Non-pigmented ciliary epithelial cell (primary cell): Measurements from ENCODE around the gene JARID2.

Experiments used
- DNase-seq: peaks from one replicate; pipeline ENCODE4 v3.0.0-alpha.2; 2010; ENCODE audit warnings: low read depth

The JARID2 gene

DNA sequence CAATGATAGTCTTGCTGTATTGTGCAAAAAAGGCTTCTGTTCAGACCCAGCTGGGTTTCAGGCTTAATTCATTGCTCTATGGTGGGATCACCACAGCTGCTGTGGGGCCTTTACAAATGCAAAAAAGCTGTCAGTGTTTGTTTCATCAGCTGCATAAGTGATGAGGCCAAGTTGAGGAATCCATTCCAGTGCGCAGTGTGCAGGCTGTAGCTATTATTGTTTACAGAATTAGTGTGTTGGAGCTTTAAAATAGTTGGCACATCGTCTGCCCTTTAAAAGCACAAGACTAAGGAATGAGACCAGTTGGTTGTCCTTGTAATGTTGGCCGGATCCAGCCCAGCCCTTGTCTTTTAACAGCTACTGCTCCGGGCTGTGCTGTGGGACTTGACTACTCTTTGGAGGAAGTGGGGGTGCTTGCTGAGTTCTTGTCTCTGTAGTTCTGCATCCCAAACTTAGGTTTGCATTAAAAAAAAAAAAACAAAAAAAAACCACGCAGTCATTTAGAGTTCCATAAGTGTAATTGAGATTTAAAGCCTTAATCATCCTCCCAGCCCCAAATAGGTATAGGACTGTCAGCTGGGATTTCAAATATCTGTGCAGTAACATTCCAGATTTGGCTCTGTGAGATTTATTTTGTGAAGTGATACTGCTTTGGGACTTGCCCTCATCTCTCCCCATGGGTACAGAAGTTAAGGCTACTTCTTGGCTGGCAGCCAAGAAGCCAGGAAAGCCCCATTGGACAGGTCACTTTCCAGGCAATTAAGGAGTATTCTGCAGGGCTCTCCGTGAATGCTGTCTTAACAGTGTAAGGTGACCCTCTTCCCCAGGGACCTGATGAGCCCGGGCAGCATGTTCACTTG, 19.3 kb downstream of the JARID2 start:
- no peak for DNase-seq

DNA sequence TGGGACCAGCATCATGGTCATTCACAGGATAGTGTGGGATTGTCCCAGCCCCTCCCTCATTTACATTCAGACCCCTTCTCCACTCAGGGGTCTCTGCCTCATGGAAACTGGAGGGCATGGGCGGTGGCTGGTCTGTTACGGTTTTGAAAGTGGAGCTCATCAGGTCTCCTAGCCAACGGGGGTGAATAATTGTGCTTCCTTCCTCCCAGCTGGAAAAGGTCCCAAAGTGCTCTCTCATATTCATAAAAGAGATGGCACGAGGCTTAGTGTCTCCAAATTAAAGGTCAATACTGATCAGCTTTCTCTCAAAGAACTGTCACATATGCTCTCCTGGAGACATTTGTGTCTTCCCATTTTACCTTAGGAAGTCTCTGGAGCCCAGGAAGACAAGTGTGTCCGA, 19.9 kb downstream of the JARID2 start:
- no peak for DNase-seq

DNA sequence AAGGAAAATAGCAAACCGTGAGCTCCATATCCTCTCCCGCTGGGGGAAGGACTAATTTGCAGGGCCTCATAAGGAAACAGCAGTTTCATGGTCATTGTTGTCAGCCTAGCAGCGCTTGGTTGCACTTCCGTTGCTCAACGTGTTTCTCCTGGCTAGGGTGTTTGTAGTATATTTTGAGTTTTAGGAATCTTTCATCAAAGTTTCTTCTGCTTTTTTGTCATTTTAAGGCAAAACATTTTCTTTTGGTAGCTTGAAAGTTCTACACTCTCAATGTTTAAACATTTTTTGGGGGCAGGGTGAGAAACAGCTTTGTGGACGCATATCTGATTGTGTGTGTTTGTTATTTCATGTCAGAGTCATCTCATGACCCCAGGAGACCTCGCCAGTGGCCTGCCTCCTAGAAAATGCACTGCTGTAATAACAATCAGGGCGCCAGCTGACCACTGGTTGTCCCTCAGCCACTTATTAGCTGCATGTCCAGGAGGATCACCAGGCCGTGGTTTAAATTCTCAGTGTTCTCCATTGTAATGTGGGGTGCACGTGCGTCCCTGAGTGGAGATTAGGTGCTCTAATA, 20.6 kb downstream of the JARID2 start:
- no peak for DNase-seq

DNA sequence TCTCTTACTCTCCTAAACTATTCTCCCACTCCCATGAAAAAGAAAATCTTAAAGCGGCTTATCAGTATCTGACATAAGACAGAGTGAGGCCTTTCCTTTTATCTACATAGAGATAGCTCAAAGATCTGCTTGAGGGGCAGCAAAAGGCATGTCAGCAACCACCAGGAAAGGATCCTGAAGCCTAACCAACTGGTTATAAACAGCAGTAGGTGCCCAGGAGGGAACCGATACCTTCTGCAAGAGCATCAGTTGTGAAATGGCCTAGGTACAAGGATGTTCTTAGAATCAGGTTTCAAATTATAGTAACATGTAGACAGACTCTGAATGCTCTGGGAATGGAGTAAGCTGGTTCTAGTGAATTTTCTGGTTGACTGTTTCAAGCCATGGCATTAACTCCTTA, 21.4 kb downstream of the JARID2 start:
- no peak for DNase-seq

DNA sequence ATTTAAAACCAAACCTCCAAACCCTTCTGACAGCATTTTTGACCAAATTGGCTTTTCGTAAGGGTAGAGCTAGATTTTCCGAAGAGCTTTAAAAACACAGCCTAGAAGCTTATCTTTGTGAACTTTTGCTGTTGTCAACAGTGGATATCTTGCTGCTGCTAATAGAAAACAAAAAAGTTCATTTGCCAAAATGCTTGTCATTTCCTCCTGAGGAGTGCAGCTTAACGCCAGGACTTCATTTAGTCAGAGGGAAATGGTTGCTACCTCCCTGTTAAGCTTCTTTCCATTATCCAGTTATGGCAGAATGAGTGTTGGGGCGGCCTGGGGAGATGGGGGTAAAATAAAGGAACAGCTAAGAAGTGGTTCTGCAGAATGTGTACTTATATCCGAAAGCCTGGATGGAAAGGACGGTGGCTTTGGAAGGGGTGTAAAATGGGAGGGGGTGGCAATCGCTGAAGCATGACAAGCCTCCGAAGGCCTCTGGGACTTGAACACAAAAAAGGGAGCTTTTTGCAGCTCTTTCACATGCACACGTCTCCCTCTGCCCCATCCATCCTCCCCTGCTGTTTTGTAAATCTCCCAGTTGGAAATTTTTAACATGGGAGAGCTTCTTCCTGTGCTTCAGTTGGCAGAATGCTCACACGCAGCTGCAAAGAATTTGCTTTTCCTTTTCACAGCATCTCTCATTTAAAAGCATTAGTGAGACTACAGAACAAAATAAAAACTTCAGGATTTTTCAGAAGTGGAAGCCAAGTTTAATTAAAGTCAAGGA, 22.5 kb downstream of the JARID2 start:
- DNase-seq = no peak

DNA sequence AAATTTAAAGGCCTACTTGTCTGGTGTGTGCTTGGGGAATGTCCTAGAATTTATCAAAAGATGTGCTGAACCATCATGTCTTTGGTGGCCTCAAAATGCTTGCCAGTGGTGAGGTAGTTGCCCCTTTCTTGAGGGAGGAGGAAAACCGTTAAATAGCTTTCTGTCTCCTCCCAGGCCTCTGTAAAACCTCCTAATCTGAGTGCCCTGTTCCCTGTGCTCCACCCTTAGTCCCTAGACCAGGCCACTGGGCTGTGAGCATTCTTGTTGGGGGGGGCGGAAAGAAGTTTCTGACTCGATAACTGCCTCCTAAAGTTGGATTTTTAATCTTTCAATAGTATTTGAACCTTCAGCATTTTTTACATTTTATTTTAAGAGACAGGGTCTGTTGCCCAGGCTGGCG, 23.1 kb downstream of the JARID2 start:
- no peak for DNase-seq

DNA sequence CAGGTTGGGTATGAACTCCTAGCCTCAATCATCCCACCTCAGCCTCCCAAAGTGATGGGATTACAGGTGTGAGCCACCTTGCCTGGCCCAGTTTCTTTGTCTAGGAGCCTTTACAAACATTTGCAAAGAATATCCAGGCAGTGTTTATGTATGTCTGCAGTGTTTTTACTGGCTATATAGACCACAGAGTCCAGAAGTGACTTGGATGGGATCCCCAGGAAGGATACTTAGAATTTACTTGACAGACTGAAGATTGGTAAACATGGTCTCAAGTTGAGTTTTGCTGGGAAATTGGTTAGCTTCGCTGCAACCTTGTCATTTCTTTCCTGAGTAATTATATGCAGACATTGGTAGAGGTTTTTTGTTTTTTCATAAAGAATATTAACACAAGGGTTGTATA, 23.8 kb downstream of the JARID2 start:
- no peak for DNase-seq

DNA sequence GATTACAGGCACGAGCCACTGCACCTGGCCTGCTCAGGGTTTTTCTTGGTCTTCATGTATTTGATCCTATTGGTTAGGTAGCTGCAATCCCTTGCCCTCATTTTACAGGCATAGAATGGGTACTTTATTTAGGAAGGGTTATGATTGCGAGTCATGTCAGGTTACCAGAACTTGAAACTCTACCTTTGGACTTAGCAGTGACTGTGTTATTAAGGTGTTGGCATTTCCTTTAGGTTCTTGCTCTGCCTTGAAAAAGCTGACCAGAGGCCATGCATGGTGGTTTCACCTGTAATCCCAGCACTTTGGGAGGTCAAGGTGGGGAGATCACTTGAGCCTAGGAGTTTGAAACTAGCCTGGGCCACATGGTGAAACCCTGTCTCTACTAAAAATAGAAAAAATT, 24.5 kb downstream of the JARID2 start:
- no peak for DNase-seq

DNA sequence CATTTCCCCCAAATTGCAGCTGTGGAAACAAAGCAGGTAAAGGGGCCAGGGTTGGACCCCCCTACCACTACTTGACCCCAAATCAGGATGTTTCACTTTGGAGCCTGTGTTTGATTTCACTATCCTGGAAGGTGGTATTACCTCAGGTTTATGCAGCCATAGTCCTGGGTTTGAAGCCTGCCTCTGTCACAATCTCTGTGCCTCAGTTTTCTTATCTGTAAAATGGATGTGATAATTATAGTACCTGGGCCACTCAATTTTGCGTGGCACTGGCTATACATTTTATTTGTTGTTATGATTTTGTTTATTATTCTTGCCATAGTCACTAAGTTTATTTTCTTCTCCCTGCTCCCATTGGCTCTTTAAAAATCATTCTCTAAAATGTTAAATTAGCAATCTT, 26.7 kb downstream of the JARID2 start:
- no peak for DNase-seq

DNA sequence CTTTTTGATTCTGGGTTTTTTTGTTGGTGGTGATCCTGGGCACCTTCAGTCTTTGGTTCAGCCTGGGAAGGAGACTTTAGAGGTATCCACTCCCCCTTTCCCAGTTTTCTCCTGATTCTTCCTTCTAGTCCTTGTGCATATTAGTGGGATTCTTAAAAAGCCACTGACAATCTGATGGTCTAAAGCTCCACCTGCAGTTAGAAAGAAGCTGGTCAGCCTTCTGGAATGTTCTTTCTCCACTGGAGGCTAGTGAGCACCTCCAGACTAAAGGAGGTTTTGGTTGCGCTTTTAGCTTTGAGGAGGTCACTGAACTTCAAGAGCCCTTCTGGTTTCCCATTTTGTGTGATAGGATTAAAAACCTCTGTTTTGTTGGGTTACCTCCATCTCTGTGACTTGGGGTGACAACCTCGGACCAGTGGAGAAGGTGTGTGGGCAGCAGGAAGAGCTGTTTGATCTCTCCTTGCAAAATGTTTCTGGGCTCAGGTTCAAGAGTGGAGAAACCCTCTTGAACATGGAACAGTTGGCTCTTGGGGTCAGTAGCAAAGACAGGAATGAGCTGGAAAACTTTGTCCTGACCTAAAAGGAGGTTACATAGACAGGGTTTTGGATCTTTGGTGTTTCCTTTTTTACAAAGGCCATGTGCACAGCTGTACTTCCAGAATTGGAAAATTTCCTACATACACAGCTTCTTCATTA, 29.0 kb downstream of the JARID2 start:
- DNase-seq = no peak

DNA sequence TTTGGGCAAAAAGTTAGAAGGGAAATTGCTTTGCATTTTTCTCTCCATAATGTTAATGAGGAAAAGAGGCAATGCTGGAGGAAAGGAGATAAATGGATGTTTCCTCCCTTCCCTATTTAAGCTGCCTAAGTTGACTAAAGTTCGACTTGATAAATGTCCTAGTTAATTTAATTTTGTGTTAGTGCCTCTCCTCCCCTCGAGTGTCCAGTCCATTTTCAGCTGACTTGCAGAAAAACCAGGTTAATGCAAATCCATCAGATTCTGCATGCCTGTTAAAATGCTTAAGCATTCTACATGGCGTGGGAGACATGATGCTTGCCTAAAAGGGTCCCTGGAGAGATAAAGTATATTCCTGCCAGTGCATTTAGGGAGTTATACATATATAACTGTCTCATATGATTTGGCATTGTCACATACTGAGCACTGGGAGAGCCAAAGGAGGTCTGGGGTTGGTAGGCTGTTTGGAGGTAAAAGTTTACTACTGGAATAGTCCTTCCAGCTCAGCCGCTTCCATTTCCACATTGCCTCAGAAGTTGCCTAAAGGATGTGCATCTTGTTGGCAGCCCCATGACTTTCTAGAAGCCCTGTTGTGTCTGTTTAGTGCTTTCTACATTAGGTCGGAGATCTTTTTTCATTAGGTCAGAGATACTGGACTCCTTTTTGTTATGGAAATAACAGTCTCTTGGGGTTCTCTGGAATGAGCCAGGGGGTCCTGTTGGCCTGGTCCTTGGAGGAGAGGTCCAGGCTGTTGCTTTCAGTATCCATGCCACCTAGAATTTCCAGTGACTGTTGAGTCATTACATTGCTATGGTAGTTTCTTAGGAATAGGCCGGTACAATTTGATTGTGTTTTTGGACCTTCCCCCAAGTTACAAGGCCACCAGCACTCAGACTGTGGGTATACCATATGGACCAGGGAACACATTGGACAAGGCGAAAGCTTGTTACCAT, 30.4 kb downstream of the JARID2 start:
- no peak for DNase-seq

DNA sequence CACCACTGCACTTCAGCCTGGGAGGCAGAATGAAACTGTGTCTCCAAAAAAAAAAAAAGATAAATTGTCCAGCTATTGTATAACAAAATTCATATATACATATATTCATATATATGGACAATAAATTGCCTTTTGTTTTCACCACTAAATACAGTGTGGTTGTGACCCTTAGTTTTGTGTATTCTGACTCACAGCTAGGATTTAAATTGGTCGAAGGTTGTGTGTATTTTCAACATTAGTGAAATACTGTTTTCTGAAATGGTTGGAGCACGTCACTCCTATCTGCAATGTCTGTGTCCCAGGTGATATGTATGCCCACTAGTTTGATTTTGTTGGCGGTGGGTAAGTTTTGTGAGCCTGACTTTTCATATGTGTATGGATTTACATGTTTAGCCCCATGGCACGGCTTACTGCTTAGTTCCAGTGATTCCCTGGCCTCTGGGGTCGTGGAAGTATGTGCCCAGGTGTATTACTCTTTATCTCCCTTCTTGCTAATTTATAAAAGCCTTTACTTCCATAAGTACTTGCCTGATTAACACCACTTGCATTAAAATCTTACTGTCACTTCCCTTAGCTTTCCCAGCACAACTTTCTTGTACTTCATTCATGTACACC, 33.3 kb downstream of the JARID2 start:
- DNase-seq = no peak

DNA sequence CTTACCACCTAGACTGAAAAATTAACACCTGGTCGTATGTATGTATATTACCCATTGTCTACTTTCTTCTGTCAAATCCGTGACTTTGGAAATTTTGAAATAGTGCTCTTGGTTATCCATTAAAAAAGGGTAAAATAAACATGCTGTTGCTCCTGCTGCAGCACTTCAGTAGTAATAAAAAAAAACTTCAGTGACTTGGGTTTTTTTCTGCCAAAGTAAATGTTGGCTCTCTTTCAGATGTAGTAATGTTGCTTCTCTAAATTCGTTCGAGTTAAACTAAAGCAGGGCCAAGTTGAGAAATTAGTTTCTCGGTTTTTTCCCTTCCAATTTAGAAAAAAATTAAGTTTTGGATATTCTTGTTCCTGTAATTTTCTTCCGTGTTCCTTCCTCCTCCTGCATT, 34.2 kb downstream of the JARID2 start:
- DNase-seq = no peak

DNA sequence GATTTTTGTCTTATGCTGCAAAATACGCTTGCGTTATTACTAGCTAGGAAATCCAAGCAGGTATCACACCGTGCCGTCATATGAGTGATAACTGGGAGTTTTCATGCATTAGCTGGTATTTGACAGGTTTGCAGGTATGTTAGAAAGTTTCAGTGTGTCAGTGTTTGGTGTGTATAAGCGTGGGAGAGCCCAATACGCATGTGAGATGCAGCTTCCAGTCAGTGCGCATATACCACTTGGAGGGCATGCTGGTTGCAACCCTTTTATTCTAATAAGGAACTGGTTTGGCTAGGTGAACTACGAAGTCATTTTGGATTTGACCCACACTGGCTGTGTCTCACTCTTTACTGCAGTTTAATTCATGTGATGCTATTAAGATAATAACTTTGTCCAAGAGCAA, 35.1 kb downstream of the JARID2 start:
- DNase-seq = no peak

DNA sequence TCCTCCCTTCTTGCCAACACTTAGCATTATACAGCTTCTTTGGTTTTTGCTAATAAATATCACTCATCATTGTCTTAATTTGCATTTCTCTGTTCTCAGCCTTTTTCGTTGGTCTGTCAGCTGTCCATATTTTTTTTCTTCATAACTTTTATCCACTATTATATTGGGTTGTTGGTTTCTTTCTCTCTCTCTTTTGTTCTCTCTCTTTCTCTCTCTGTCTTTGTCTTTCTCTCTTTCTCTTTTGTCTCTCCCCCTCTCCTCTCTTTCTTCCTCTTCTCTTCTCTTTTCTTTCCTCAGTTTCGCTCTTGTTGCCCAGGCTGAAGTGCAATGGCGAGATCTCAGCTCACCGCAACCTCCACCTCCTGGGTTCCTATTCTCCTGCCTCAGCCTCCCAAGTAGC, 36.5 kb downstream of the JARID2 start:
- DNase-seq = no peak

DNA sequence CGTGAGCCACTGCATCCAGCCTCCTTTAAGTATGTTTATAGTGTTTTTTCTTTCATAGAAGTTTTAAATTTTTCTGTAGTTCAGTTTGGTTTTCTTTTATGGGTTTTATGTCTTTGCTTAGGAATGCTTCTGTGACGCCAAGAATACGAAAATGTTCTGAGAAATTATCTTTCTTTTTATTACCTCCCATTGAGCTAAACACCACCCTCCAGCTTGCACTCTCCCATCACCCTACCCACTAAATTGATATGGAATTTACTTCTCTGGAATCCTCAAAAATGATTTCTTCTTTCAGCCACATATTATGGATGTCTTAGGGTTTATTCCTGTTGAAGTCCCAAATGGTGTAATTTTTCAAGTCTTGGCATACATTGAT, 38.1 kb downstream of the JARID2 start:
- DNase-seq = no peak

DNA sequence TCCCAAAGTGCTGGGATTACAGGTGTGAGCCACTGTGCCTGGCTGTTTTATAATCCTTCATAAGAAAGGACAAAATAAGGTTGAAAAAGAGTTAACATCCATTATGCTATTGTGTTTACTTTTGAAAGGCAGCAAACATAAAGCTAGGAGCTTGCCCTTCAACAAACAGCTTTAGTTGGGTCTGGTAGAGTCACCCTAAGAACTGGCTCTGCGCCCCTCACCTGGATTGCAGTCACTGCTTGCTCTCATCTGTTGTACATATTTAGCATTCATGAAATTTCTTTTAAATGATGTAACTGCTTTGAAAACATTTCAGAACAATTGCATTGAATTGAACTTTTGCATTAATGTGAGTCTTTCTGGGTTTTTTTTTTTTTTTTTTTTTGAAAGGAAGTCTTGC, 38.9 kb downstream of the JARID2 start:
- no peak for DNase-seq

DNA sequence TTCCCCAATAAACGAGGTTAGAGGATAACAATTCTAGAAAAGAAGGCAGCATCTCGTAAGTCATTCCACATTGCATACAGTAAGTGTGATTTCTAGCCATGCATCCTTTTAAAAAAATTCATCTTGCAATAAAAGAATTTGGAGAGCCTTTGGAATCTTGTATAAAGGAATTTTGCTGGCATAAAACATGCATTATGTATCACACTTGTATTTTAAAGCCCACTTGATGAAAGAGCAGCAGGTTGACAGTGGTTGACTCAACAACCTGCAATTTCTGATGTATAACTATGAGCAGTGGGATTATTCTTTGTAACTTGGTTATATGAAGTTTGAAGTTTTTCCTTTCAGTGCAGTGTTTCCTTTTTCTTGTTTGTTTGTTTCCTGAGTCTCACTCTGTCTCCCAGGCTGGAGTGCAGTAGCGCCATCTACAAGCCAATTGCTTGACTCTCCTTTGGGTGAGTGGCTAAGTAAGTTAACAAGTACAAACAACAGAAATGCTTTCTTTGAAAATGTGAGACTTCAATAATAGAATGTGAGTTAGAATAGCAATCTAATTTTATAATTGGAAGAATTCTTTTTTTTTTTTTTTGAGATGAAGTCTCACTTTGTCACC, 39.9 kb downstream of the JARID2 start:
- DNase-seq = no peak

DNA sequence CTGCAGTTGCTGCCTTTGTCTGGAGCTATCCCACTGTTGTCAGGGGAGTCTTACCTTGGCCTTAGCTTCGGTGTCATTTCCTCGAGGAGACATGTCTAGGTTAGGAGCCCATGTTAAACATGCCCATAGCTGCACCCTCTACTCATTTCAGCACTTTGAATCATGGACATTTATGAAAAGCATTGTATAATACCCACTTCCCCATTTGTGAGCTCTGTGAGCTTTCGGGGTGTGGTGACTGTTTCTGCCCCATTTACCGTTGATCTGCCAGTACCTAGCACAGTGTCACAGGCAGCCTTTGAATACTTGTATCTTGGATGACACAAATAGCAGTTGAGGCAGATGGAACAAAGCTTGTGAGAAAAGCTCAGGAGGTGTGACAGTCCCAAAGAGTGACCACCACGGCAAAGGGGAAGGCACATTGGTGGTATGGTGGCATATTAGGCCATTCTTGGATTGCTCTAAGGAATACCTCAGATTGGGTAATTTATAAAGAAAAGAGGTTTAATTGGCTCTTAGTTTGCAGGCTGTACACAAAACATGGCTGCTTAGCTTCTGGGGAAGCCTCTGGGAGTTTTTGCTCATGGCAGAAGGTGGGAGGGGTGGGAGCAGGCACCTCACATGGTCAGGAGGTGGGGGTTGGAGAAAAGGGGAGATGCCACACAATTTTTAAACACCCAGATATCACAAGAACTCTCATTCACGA, 42.0 kb downstream of the JARID2 start:
- DNase-seq = no peak

DNA sequence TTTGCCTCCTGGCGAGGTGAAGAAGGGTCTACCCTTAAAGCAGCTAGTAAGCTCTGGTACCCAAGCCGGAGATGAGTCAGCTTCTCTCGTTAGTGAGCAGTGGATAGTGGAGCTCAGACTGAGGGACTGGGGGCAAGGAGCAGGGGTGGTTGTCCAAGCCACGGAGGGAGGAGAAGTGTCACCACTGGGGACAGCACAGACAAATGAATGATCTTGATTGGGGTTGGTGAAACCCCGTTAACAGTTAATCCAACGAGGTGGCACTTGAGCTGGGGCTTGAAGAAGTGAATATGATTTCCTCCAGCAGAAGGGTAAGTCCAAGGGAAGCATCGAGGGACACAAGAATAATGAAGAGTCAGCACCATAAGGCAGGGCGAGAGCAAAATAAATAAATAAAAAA, 43.0 kb downstream of the JARID2 start:
- DNase-seq = no peak
